ENCODE data around the gene TXNL4A.
"Not testable (repeated sequence)": the region's sequence is repeated elsewhere in the genome, so short reads cannot be mapped to it uniquely, and the experiment has no call there.

GRCh38 chr18:79960161-79960801 lies 28.1 kb downstream of the TXNL4A start:
- not testable (repeated sequence) for TF ChIP-seq CTCF (IDR thresholded peaks at IDR 0.05; ENCODE audit: low read length); EZH2 (optimal IDR thresholded peaks at IDR 0.05; ENCODE audit: low read depth, low read length); EZH2phosphoT487 (IDR thresholded peaks at IDR 0.05; ENCODE audit: low read length)
